ENCODE data around the gene PLA2G4A.

DNA sequence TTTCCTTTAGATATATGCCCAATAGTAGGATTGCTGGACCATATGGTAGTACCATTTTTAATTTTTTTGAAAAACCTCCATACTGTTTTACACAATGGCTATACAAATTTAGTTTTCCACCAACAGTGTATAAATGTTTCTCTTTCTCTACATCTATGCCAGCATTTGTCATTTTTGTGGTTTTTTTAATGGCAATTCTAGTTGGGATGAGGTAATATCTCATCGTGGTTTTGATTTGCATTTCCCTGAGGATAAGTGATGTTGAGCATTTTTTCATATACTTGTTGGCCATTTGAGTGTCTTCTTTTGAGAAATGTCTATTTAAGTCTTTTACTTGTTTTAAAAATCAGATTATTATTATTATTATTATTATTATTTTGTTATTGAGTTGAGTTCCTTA lies 35.5 kb downstream of the PLA2G4A start:
- TF ChIP-seq POLR2AphosphoS5 (IDR thresholded peaks at IDR 0.05; ENCODE audit: insufficient read depth, low read depth, low read length), result no peak
- TF ChIP-seq, protein P1, sequence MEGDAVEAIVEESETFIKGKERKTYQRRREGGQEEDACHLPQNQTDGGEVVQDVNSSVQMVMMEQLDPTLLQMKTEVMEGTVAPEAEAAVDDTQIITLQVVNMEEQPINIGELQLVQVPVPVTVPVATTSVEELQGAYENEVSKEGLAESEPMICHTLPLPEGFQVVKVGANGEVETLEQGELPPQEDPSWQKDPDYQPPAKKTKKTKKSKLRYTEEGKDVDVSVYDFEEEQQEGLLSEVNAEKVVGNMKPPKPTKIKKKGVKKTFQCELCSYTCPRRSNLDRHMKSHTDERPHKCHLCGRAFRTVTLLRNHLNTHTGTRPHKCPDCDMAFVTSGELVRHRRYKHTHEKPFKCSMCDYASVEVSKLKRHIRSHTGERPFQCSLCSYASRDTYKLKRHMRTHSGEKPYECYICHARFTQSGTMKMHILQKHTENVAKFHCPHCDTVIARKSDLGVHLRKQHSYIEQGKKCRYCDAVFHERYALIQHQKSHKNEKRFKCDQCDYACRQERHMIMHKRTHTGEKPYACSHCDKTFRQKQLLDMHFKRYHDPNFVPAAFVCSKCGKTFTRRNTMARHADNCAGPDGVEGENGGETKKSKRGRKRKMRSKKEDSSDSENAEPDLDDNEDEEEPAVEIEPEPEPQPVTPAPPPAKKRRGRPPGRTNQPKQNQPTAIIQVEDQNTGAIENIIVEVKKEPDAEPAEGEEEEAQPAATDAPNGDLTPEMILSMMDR (IDR thresholded peaks at IDR 0.05; ENCODE audit: extremely low read depth in 1 of 2, insufficient read depth in 1 of 2, low read depth in 1 of 2, low read length in 2 of 2), result no peak
- TF ChIP-seq EZH2 (IDR thresholded peaks at IDR 0.05; ENCODE audit: borderline replicate concordance, low read depth, low read length, severe bottlenecking), result no peak
- no peak for TF ChIP-seq POLR2A (IDR thresholded peaks at IDR 0.05; ENCODE audit: low read depth, low read length)
- no peak for TF ChIP-seq GATA2 (IDR thresholded peaks at IDR 0.05; ENCODE audit: insufficient read depth, insufficient read length, low read depth, low read length)
- TF ChIP-seq, protein P2, sequence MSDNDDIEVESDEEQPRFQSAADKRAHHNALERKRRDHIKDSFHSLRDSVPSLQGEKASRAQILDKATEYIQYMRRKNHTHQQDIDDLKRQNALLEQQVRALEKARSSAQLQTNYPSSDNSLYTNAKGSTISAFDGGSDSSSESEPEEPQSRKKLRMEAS (IDR thresholded peaks at IDR 0.05; ENCODE audit: insufficient read depth, insufficient read length), result no peak
